GM13977 (cell line): ENCODE measurements around the gene EIF5.

Experiments
- DNase-seq: peaks from one replicate; pipeline ENCODE4 v3.0.0; 2012; ENCODE audit warnings: low spot score
- CTCF ChIP-seq: IDR thresholded peaks from 2 replicates; pipeline ENCODE4 v1.5.1; 2012; ENCODE audit warnings: mild to moderate bottlenecking, control low read depth; ENCODE audit not compliant: insufficient read depth; ENCODE audit errors: extremely low read depth, missing control alignments
- in situ Hi-C: fragments of 300-500 bp; cut with MboI; formaldehyde crosslinking; loops from one replicate; pipeline ENCODE4 v1.12.0; 2022; ENCODE audit warnings: low sequenced_read_pairs, low pct_unique_long_range_greater_than_20kb, mixed read lengths, inconsistent platforms; ENCODE audit not compliant: unreplicated experiment

Gene EIF5

GRCh38 chr14:103296007-103296406, 38.0 kb upstream of the EIF5 start:
- DNase-seq: no peak
- no peak for TF ChIP-seq CTCF
- in situ Hi-C loops: loop anchor here (25.0 kb wide), 1 partner anchor 209 kb away; the partner anchor contains the start of genes EXOC3L4 and LBHD2

GRCh38 chr14:103296987-103297386, 37.0 kb upstream of the EIF5 start:
- no peak for TF ChIP-seq CTCF
- DNase-seq: no peak
- in situ Hi-C loops: loop anchor here (25.0 kb wide), 1 partner anchor 210 kb away; the partner anchor contains the start of genes EXOC3L4 and LBHD2

GRCh38 chr14:103298620-103299019, 35.4 kb upstream of the EIF5 start:
- TF ChIP-seq CTCF: no peak
- in situ Hi-C loops: loop anchor here (25.0 kb wide), 1 partner anchor 211 kb away; the partner anchor contains the start of genes EXOC3L4 and LBHD2
- DNase-seq: no peak

- no peak for DNase-seq
- in situ Hi-C loops: no loop called here
- no peak for TF ChIP-seq CTCF
Observed at GRCh38 chr14:103301512-103302354, 32.3 kb upstream of the EIF5 start.

GRCh38 chr14:103302966-103303365, 31.1 kb upstream of the EIF5 start:
- in situ Hi-C loops: no loop called here
- TF ChIP-seq CTCF: no peak
- no peak for DNase-seq

- in situ Hi-C loops: no loop called here
- TF ChIP-seq CTCF: no peak
- no peak for DNase-seq
Observed at GRCh38 chr14:103304706-103305105, 29.3 kb upstream of the EIF5 start.
